Measurements from ENCODE around the gene PAX2.

PAX2 gene

GRCh38 chr10:100825325-100825875, 80.0 kb downstream of the PAX2 start:
- DNase-seq = no peak

GRCh38 chr10:100826031-100826651, 80.8 kb downstream of the PAX2 start:
- DNase-seq = no peak

GRCh38 chr10:100826661-100826982, 81.2 kb downstream of the PAX2 start:
- no peak for DNase-seq

- DNase-seq = no peak
Observed at GRCh38 chr10:100826983-100827818, 81.8 kb downstream of the PAX2 start.

GRCh38 chr10:100827819-100828737, 82.7 kb downstream of the PAX2 start:
- no peak for DNase-seq

GRCh38 chr10:100828738-100829096, 83.3 kb downstream of the PAX2 start:
- no peak for DNase-seq

GRCh38 chr10:100829097-100829870, 83.9 kb downstream of the PAX2 start:
- DNase-seq = no peak

- no peak for DNase-seq
Observed at GRCh38 chr10:100829933-100830727, 84.7 kb downstream of the PAX2 start.

GRCh38 chr10:100830728-100831111, 85.3 kb downstream of the PAX2 start:
- DNase-seq = no peak

- no peak for DNase-seq
Observed at GRCh38 chr10:100831742-100832141, 86.4 kb downstream of the PAX2 start.

GRCh38 chr10:100835810-100836209, 90.4 kb downstream of the PAX2 start:
- DNase-seq = no peak

- no peak for DNase-seq
Observed at GRCh38 chr10:100836891-100837290, 91.5 kb downstream of the PAX2 start.

- no peak for DNase-seq
Observed at GRCh38 chr10:100837300-100837699, 91.9 kb downstream of the PAX2 start.

- no peak for DNase-seq
Observed at GRCh38 chr10:100838986-100839385, 93.6 kb downstream of the PAX2 start.

GRCh38 chr10:100841528-100841927, 96.1 kb downstream of the PAX2 start:
- no peak for DNase-seq

GRCh38 chr10:100847440-100847839, 102.1 kb downstream of the PAX2 start:
- no peak for DNase-seq

GRCh38 chr10:100848770-100849169, 103.4 kb downstream of the PAX2 start:
- no peak for DNase-seq

- no peak for DNase-seq
Observed at GRCh38 chr10:100858261-100858660, 112.9 kb downstream of the PAX2 start.

- no peak for DNase-seq
Observed at GRCh38 chr10:100858747-100859483, 113.5 kb downstream of the PAX2 start.

- DNase-seq = no peak
Observed at GRCh38 chr10:100859484-100859763, 114.0 kb downstream of the PAX2 start.

- no peak for DNase-seq
Observed at GRCh38 chr10:100863433-100863832, 118.1 kb downstream of the PAX2 start.

Measured in NCI-H2107 (cell line).